GM18873 (cell line): ENCODE measurements around the gene HSPBAP1.

Source experiments
- ATAC-seq: cut with Tn5 transposase; IDR thresholded peaks from one replicate; pipeline ENCODE4 v1.9.1; 2021; ENCODE audit warnings: mild to moderate bottlenecking, moderate library complexity, moderate number of reproducible peaks; ENCODE audit not compliant: unreplicated experiment, low FRiP score

The HSPBAP1 gene

GRCh38 chr3:122793568-122794416 lies at the start of gene HSPBAP1:
Gene HSPBAP1 (minus strand): TSS chr3:122793831. CDS start chr3:122793680, 151 bp downstream.
- ATAC-seq: no peak

- ATAC-seq: no peak
Observed at GRCh38 chr3:122835590-122835989, 42.0 kb upstream of the HSPBAP1 start.

- no peak for ATAC-seq
Observed at GRCh38 chr3:122828281-122828680, 34.6 kb upstream of the HSPBAP1 start.

- no peak for ATAC-seq
Observed at GRCh38 chr3:122826278-122826677, 32.6 kb upstream of the HSPBAP1 start.

GRCh38 chr3:122825460-122825859 lies 31.8 kb upstream of the HSPBAP1 start:
- no peak for ATAC-seq

- no peak for ATAC-seq
Observed at GRCh38 chr3:122824465-122825381, 31.1 kb upstream of the HSPBAP1 start.

- ATAC-seq: no peak
Observed at GRCh38 chr3:122816587-122816986, 23.0 kb upstream of the HSPBAP1 start.

GRCh38 chr3:122810734-122811133 lies 17.1 kb upstream of the HSPBAP1 start:
- no peak for ATAC-seq

- no peak for ATAC-seq
Observed at GRCh38 chr3:122803977-122804376, 10.3 kb upstream of the HSPBAP1 start.

GRCh38 chr3:122802323-122802722 lies 8.7 kb upstream of the HSPBAP1 start:
- ATAC-seq: no peak

GRCh38 chr3:122800706-122801237 lies 7.1 kb upstream of the HSPBAP1 start:
- no peak for ATAC-seq

GRCh38 chr3:122800031-122800430 lies 6.4 kb upstream of the HSPBAP1 start:
- ATAC-seq: no peak

GRCh38 chr3:122799322-122799721 lies 5.7 kb upstream of the HSPBAP1 start:
- no peak for ATAC-seq

GRCh38 chr3:122797291-122797690 lies 3.7 kb upstream of the HSPBAP1 start:
- no peak for ATAC-seq

GRCh38 chr3:122795674-122796195 lies 2.1 kb upstream of the HSPBAP1 start:
- no peak for ATAC-seq

- peak; percentile 65 for ATAC-seq
Observed at GRCh38 chr3:122794779-122795673, 1.4 kb upstream of the HSPBAP1 start, which contains the start of gene SLC49A4. Gene SLC49A4 (plus strand): TSS chr3:122795069. CDS start chr3:122795193, 124 bp downstream.

- no peak for ATAC-seq
Observed at GRCh38 chr3:122794483-122794778, 800 bp upstream of the HSPBAP1 start.

GRCh38 chr3:122789585-122790273 lies 3.9 kb downstream of the HSPBAP1 start:
- ATAC-seq: no peak

- ATAC-seq: no peak
Observed at GRCh38 chr3:122787872-122788271, 5.8 kb downstream of the HSPBAP1 start.
